Ishikawa (cell line): ENCODE data around the gene DISP3.

Source experiments
- CEBPB ChIP-seq: IDR thresholded peaks from 2 replicates; pipeline ENCODE4 v1.6.1; 2012
- REST ChIP-seq: IDR thresholded peaks from 2 replicates; pipeline ENCODE4 v1.6.1; 2012; ENCODE audit warnings: low read depth, mild to moderate bottlenecking

DNA sequence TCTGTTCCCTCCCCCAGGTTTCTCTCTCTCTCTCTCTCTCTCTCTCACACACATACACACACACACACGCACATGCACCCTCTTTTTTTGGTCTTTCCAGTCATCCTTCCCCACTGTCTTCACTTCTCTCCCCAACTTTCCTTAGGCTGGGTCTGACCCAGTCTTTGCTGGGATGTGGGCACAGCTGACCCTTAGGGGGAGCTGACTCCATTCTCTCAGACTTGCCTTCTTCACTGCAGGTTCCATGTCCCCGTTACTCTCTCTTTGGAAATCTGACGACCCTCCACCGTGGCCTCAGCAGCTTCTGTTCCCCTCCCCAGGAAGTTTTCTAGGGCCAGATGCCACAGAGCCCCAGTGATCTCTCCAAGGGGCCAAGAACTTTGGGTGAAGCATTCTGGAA lies 2.1 kb downstream of the DISP3 start:
- TF ChIP-seq CEBPB = no peak
- no peak for TF ChIP-seq REST
